GM12878 (cell line): ENCODE results near the gene MDM4. TPM values are rescaled to one million over a fixed set of nuclear protein-coding genes. Genes with fewer than 3 reads are reported as not detected.

Experiments used
- JUNB ChIP-seq: IDR thresholded peaks from 2 replicates; pipeline ENCODE4 v1.6.1; 2016; ENCODE audit warnings: antibody characterized with exemption, mild to moderate bottlenecking
- PAX8 ChIP-seq: fragments of 450-650 bp; IDR thresholded peaks from 2 replicates; pipeline ENCODE4 v1.6.1; 2017; ENCODE audit warnings: mild to moderate bottlenecking, moderate library complexity
- SUPT20H ChIP-seq: IDR thresholded peaks from 2 replicates; pipeline ENCODE4 v1.6.1; 2011; ENCODE audit warnings: low read depth, mild to moderate bottlenecking, low read length, moderate library complexity, borderline replicate concordance; ENCODE audit not compliant: control insufficient read depth
- TBL1XR1 ChIP-seq: IDR thresholded peaks from 2 replicates; pipeline ENCODE4 v1.6.1; 2012; ENCODE audit warnings: low read depth, low read length, improper control_type of control experiment
- polyA plus RNA-seq, 11 experiments: library from polyadenylated mRNA; depleted of rRNA in 4 of 11; unstranded in 6 of 11; stranded (reverse) in 5 of 11; fragments of >200 nt; fragmentation: Nextera tagmentation in 4 of 11; fragmentation: Illumina TruSeq in 1 of 11; extraction: Ambion mirVana in 4 of 11; extraction: Trizol in 1 of 11; gene quantifications; 1 replicate in 1 of 11; 2 replicates in 10 of 11; pipeline versions ENCODE4 v1.2.1 to v1.2.3, GENCODE V29; 2011 to 2016; ENCODE audit warnings: inconsistent platforms in 2 of 11, missing spikeins in 2 of 11, low read depth in 1 of 11
- total RNA-seq, 4 experiments: library from RNA; depleted of rRNA in 3 of 4; stranded (reverse); fragments of >200 nt in 3 of 4; fragmentation: Illumina TruSeq in 1 of 4; extraction: Trizol in 1 of 4; gene quantifications; 2 replicates each; pipeline versions ENCODE4 v1.2.1 to v1.2.3, GENCODE V29; 2013 to 2021
- TF ChIP-seq, protein P1 (sequence below): fragments of 450-650 bp; IDR thresholded peaks from 2 replicates; pipeline ENCODE4 v1.6.1; 2017; ENCODE audit warnings: low read depth, mild to moderate bottlenecking, moderate library complexity
- TF ChIP-seq, protein P2 (sequence below): fragments of 450-650 bp; IDR thresholded peaks from 2 replicates; pipeline ENCODE4 v1.6.1; 2016; ENCODE audit warnings: mild to moderate bottlenecking, moderate library complexity, borderline replicate concordance
- TF ChIP-seq, protein P3 (sequence below): fragments of 150-350 bp; IDR thresholded peaks from 2 replicates; pipeline ENCODE4 v1.6.1; 2014; ENCODE audit warnings: mild to moderate bottlenecking, low read depth, low read length

MDM4 gene
- total and polyA plus RNA-seq, 10 of the 15 experiments (the other 5 are each of a cell fraction or from before 2014, with no cell fraction given) = 2.5 to 74.4 (median 22.7) TPM

DNA sequence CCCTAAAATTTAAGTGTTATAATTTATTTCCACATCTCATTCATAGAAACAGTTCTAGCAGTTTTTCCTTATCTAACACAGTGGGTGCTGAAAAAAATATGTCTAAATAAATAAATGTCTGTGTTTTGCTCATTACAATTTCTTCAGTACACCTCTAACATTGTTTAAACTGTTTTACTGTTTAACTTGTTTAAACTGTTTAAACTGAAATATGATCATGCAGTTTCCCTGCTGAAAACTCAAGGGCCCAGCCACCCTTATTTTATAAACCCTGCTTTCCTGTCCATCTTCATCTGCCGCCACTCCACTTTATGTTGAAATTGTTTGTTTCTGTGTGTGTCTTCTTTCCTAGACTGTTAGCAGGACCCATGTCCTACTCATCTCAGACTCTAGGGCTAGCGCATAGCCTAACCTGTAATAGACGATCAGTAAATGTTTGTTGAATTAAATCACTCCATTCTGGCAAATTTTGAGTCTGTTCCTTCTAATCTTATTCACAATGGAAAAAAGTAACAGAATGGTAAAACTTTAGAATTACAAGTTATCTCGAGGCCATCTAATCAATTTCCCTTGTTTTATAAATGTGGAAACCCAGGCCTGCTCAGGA, 12.2 kb upstream of the MDM4 start (continued):
- TF ChIP-seq TBL1XR1 = no peak
- TF ChIP-seq, protein P1, sequence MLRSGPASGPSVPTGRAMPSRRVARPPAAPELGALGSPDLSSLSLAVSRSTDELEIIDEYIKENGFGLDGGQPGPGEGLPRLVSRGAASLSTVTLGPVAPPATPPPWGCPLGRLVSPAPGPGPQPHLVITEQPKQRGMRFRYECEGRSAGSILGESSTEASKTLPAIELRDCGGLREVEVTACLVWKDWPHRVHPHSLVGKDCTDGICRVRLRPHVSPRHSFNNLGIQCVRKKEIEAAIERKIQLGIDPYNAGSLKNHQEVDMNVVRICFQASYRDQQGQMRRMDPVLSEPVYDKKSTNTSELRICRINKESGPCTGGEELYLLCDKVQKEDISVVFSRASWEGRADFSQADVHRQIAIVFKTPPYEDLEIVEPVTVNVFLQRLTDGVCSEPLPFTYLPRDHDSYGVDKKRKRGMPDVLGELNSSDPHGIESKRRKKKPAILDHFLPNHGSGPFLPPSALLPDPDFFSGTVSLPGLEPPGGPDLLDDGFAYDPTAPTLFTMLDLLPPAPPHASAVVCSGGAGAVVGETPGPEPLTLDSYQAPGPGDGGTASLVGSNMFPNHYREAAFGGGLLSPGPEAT = no peak
- TF ChIP-seq, protein P2, sequence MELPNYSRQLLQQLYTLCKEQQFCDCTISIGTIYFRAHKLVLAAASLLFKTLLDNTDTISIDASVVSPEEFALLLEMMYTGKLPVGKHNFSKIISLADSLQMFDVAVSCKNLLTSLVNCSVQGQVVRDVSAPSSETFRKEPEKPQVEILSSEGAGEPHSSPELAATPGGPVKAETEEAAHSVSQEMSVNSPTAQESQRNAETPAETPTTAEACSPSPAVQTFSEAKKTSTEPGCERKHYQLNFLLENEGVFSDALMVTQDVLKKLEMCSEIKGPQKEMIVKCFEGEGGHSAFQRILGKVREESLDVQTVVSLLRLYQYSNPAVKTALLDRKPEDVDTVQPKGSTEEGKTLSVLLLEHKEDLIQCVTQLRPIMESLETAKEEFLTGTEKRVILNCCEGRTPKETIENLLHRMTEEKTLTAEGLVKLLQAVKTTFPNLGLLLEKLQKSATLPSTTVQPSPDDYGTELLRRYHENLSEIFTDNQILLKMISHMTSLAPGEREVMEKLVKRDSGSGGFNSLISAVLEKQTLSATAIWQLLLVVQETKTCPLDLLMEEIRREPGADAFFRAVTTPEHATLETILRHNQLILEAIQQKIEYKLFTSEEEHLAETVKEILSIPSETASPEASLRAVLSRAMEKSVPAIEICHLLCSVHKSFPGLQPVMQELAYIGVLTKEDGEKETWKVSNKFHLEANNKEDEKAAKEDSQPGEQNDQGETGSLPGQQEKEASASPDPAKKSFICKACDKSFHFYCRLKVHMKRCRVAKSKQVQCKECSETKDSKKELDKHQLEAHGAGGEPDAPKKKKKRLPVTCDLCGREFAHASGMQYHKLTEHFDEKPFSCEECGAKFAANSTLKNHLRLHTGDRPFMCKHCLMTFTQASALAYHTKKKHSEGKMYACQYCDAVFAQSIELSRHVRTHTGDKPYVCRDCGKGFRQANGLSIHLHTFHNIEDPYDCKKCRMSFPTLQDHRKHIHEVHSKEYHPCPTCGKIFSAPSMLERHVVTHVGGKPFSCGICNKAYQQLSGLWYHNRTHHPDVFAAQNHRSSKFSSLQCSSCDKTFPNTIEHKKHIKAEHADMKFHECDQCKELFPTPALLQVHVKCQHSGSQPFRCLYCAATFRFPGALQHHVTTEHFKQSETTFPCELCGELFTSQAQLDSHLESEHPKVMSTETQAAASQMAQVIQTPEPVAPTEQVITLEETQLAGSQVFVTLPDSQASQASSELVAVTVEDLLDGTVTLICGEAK = no peak
- TF ChIP-seq SUPT20H = no peak
- TF ChIP-seq PAX8 = no peak
- TF ChIP-seq, protein P3, sequence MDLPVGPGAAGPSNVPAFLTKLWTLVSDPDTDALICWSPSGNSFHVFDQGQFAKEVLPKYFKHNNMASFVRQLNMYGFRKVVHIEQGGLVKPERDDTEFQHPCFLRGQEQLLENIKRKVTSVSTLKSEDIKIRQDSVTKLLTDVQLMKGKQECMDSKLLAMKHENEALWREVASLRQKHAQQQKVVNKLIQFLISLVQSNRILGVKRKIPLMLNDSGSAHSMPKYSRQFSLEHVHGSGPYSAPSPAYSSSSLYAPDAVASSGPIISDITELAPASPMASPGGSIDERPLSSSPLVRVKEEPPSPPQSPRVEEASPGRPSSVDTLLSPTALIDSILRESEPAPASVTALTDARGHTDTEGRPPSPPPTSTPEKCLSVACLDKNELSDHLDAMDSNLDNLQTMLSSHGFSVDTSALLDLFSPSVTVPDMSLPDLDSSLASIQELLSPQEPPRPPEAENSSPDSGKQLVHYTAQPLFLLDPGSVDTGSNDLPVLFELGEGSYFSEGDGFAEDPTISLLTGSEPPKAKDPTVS = no peak
- TF ChIP-seq JUNB = no peak
